ENCODE measurements around the gene AP1AR. TPM values are rescaled to one million over a fixed set of nuclear protein-coding genes. Genes with fewer than 3 reads are reported as not detected.

The AP1AR gene
- total and polyA plus RNA-seq, 2 of the 8 experiments (the other 6 are each of a cell fraction or from before 2014, with no cell fraction given) = 5.3 to 27.7 TPM

DNA sequence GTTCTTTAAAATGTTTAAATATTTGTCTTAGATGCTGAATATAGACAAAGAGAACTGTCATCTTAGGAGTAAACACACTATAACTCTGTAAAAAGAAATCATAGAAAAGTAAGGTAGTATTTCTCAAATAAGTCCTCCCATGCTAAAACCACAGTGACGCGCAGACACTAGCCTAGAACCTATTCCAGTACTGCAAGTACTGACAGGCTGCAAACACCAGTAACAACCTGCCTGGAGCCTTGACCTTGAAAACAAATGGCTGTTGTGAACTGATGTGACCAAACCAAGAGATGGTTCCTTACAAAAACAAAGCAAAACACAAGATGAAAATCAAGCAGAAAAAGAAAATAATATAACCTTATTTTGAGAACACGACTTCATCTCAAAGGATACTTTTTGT lies 45.6 kb downstream of the AP1AR start:
- no peak overlapping the region for H3K18ac ChIP-seq (ENCODE audit: extremely low read depth, low read length)
- 73% methylated on average over 3 of the region's 3 CpGs; no CpG with 5 or more reads in 1 of the 2 experiments for WGBS, 2 experiments (ENCODE audit: extremely low coverage in 1 of 2, insufficient coverage in 1 of 2, insufficient read length in 1 of 2, insufficient replicate concordance in 2 of 2, low coverage in 1 of 2, low lambda C conversion rate in 2 of 2, missing lambda C conversion rate in 1 of 2)
- H3K14ac ChIP-seq (ENCODE audit: insufficient read length) = no peak overlapping the region
- no peak overlapping the region for H4K91ac ChIP-seq (replicated peaks; ENCODE audit: insufficient read length, low read length)
- no peak overlapping the region for H2BK12ac ChIP-seq (ENCODE audit: low read depth, low read length)
- H3K79me2 ChIP-seq (ENCODE audit: control insufficient read depth in 1 of 2, insufficient read depth in 2 of 2, low read length in 2 of 2) = no peaks in the 10 kb centered on the region
- no peak overlapping the region for H2AK5ac ChIP-seq (ENCODE audit: low read depth, low read length)
- no peak overlapping the region for H4K8ac ChIP-seq (ENCODE audit: extremely low read depth, insufficient read depth, low read length)
- DNase-seq (ENCODE audit: low read depth in 1 of 2, low spot score in 2 of 2) = no peak
- CTCF ChIA-PET (ENCODE audit: partially characterized antibody) = interaction anchor here (0.6 to 1.0 kb wide), 2 partner anchors 30 to 49 kb away, joined by 3 read pairs; no protein-coding TSS in a partner anchor
- H4K20me1 ChIP-seq (replicated peaks in 1 of 2; ENCODE audit: control insufficient read depth in 1 of 2, insufficient read depth in 2 of 2, low read length in 2 of 2) = no peaks in the 10 kb centered on the region
- H2BK15ac ChIP-seq (ENCODE audit: low read length) = no peak overlapping the region
- no peaks in the 10 kb centered on the region for H3K23me2 ChIP-seq (ENCODE audit: low read depth, low read length)
- H3K36me3 ChIP-seq (ENCODE audit: control insufficient read depth in 2 of 4, insufficient read depth in 4 of 4, low read length in 3 of 4) = no peaks in the 10 kb centered on the region
- no peak overlapping the region for H3K9ac ChIP-seq (replicated peaks in 1 of 4; ENCODE audit: extremely low read depth in 1 of 4, low read depth in 3 of 4, low read length in 3 of 4)
- no peak overlapping the region for H3K4ac ChIP-seq (replicated peaks; ENCODE audit: insufficient read length, low read depth, low read length)
- H3K27ac ChIP-seq (ENCODE audit: low read depth, low read length) = no peak overlapping the region
- H3K9me3 ChIP-seq (ENCODE audit: insufficient read depth in 2 of 2, low read depth in 1 of 2, low read length in 1 of 2) = peaks cover 0 to 3% of the 10 kb centered on the region in 2 experiments; a peak in 3 of 4 replicates
- no peak overlapping the region for H3K23ac ChIP-seq (ENCODE audit: insufficient read length)
- no peak overlapping the region for H3K56ac ChIP-seq (replicated peaks; ENCODE audit: insufficient read length, low read depth, low read length)
- H2BK120ac ChIP-seq (replicated peaks; ENCODE audit: low read depth, low read length) = no peak overlapping the region
- no peak overlapping the region for H3K4me3 ChIP-seq (ENCODE audit: extremely low read depth in 1 of 4, insufficient read depth in 2 of 4, low read depth in 3 of 4, low read length in 4 of 4)
- peaks cover 0 to 3% (median 0%) of the 10 kb centered on the region in 4 experiments; a peak in 1 of 7 replicates for H3K4me1 ChIP-seq (replicated peaks in 1 of 4; ENCODE audit: control insufficient read depth in 3 of 4, insufficient read depth in 4 of 4, low read length in 3 of 4)
- H4K5ac ChIP-seq (ENCODE audit: insufficient read length, low read depth, low read length) = no peak overlapping the region
- no peak for FAIRE-seq
- H2BK5ac ChIP-seq (ENCODE audit: low read depth, low read length) = no peak overlapping the region
- no peak overlapping the region for H2BK20ac ChIP-seq (ENCODE audit: low read length)
- POLR2A ChIA-PET (ENCODE audit: partially characterized antibody) = no interaction called here
- H2AFZ ChIP-seq (ENCODE audit: low read length) = no peak overlapping the region
- H3K79me1 ChIP-seq (ENCODE audit: low read depth, low read length) = no peaks in the 10 kb centered on the region
- H3K27me3 ChIP-seq (replicated peaks in 1 of 4; ENCODE audit: control insufficient read depth in 3 of 4, extremely low read depth in 1 of 4, insufficient read depth in 3 of 4, low read length in 3 of 4) = no peaks in the 10 kb centered on the region
- no peak overlapping the region for H3K4me2 ChIP-seq (ENCODE audit: insufficient read depth in 1 of 2, low read depth in 2 of 2, low read length in 2 of 2)
- TF ChIP-seq RBBP5 (IDR thresholded peaks at IDR 0.05; ENCODE audit: borderline replicate concordance, low read depth, low read length) (no peak), JUND (IDR thresholded peaks at IDR 0.05; ENCODE audit: low read length) (no peak), SIX5 (IDR thresholded peaks at IDR 0.05; ENCODE audit: low read depth, low read length) (no peak), POLR2A (IDR thresholded peaks at IDR 0.05; ENCODE audit: control extremely low read depth in 1 of 2, low read depth in 2 of 2, low read length in 2 of 2) (no peak), YY1 (IDR thresholded peaks at IDR 0.05; ENCODE audit: low read depth, low read length) (no peak), TAF7 (optimal IDR thresholded peaks at IDR 0.05; ENCODE audit: borderline replicate concordance, low read depth, low read length) (no peak), HDAC2 (IDR thresholded peaks at IDR 0.05; ENCODE audit: borderline replicate concordance in 1 of 2, low read depth in 2 of 2, low read length in 2 of 2) (no peak), SAP30 (IDR thresholded peaks at IDR 0.05; ENCODE audit: insufficient read depth, insufficient replicate concordance, low read length) (no peak), CEBPB (IDR thresholded peaks at IDR 0.05; ENCODE audit: low read depth, low read length) (no peak), KDM4A (IDR thresholded peaks at IDR 0.05; ENCODE audit: low read depth, low read length, severe bottlenecking) (no peak), POU5F1 (IDR thresholded peaks at IDR 0.05; ENCODE audit: low read depth, low read length) (no peak), TCF12 (IDR thresholded peaks at IDR 0.05; ENCODE audit: low read depth, low read length) (no peak), BACH1 (IDR thresholded peaks at IDR 0.05; ENCODE audit: low read length) (no peak), RXRA (IDR thresholded peaks at IDR 0.05; ENCODE audit: insufficient read depth, low read depth, low read length) (no peak)
- TF ChIP-seq, protein P1, sequence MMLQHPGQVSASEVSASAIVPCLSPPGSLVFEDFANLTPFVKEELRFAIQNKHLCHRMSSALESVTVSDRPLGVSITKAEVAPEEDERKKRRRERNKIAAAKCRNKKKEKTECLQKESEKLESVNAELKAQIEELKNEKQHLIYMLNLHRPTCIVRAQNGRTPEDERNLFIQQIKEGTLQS (IDR thresholded peaks at IDR 0.05; ENCODE audit: insufficient read depth, low read depth, low read length) = no peak
